Keratinocyte (primary cell): ENCODE measurements around the gene GALNS. TPM values are rescaled to one million over a fixed set of nuclear protein-coding genes. Genes with fewer than 3 reads are reported as not detected.

Experiments
- DNase-seq: peaks from one replicate; pipeline ENCODE4 v3.0.0-alpha.2; 2011; ENCODE audit warnings: low read depth, missing footprints, low spot score
- FAIRE-seq: peaks from 2 replicates; lab custom pipeline; 2011; peaks lifted over from hg19 to GRCh38; lab: Jason Lieb, UNC
- H2AFZ ChIP-seq: 2 replicates; pipeline ENCODE4 v1.6.0; 2012; ENCODE audit warnings: low read length, control low read depth, inconsistent platforms; ENCODE audit not compliant: control insufficient read depth
- H3K27ac ChIP-seq: 2 replicates; pipeline ENCODE4 v1.5.1; 2011; ENCODE audit warnings: low read length; ENCODE audit not compliant: control insufficient read depth, insufficient read depth
- H3K27me3 ChIP-seq: 3 replicates; pipeline ENCODE4 v1.6.0; 2011; ENCODE audit warnings: low read length; ENCODE audit not compliant: control insufficient read depth, insufficient read depth; ENCODE audit errors: extremely low read depth
- H3K36me3 ChIP-seq, 2 experiments: 2 replicates in 1 of 2; 3 replicates in 1 of 2; pipeline ENCODE4 v1.5.1; 2011; ENCODE audit warnings: low read length in 2 of 2, mild to moderate bottlenecking in 1 of 2; ENCODE audit not compliant: control insufficient read depth in 2 of 2, insufficient read depth in 2 of 2; ENCODE audit errors: extremely low read depth in 1 of 2
- H3K4me1 ChIP-seq: 3 replicates; pipeline ENCODE4 v1.5.1; 2011; ENCODE audit warnings: low read length; ENCODE audit not compliant: control insufficient read depth, insufficient read depth; ENCODE audit errors: extremely low read depth
- H3K4me2 ChIP-seq: 3 replicates; pipeline ENCODE4 v1.6.0; 2011; ENCODE audit warnings: low read depth, low read length; ENCODE audit not compliant: control insufficient read depth, insufficient read depth; ENCODE audit errors: extremely low read depth
- H3K4me3 ChIP-seq, 3 experiments: fragments of 200-600 bp in 1 of 3; sonication (generic) in 1 of 3; 2 replicates in 2 of 3; 3 replicates in 1 of 3; pipeline ENCODE4 v1.5.1; 2011 to 2016; ENCODE audit warnings: low read length in 3 of 3, mild to moderate bottlenecking in 3 of 3, control low read depth in 2 of 3, inconsistent platforms in 1 of 3, low read depth in 1 of 3, mixed read lengths in 1 of 3, mixed run types in 1 of 3, moderate library complexity in 1 of 3; ENCODE audit not compliant: control insufficient read depth in 2 of 3, insufficient read depth in 2 of 3; ENCODE audit errors: extremely low read depth in 1 of 3
- H3K79me2 ChIP-seq: 2 replicates; pipeline ENCODE4 v1.6.0; 2012; ENCODE audit warnings: low read length; ENCODE audit not compliant: control insufficient read depth, insufficient read depth
- H3K9ac ChIP-seq: 3 replicates; pipeline ENCODE4 v1.6.0; 2011; ENCODE audit warnings: low read length; ENCODE audit not compliant: control insufficient read depth, insufficient read depth; ENCODE audit errors: extremely low read depth
- H3K9me1 ChIP-seq: 3 replicates; pipeline ENCODE4 v1.6.0; 2011; ENCODE audit warnings: low read length; ENCODE audit not compliant: control insufficient read depth, insufficient read depth; ENCODE audit errors: extremely low read depth
- H3K9me3 ChIP-seq: 2 replicates; pipeline ENCODE4 v1.5.1; 2012; ENCODE audit warnings: low read depth, low read length; ENCODE audit not compliant: control insufficient read depth
- H4K20me1 ChIP-seq: 3 replicates; pipeline ENCODE4 v1.6.0; 2011; ENCODE audit warnings: low read length; ENCODE audit not compliant: control insufficient read depth, insufficient read depth; ENCODE audit errors: extremely low read depth
- CTCF ChIP-seq, 3 experiments: IDR thresholded peaks in 1 of 3; conservative IDR thresholded peaks in 1 of 3; optimal IDR thresholded peaks in 1 of 3; 2 replicates in 2 of 3; 3 replicates in 1 of 3; pipeline versions ENCODE3 to v1.5.1; 2011; ENCODE audit warnings: low read length in 3 of 3, mild to moderate bottlenecking in 3 of 3, moderate library complexity in 2 of 3, control low read depth in 1 of 3, inconsistent platforms in 1 of 3; ENCODE audit not compliant: insufficient read depth in 2 of 3; ENCODE audit errors: extremely low read depth in 1 of 3
- EZH2 ChIP-seq: IDR thresholded peaks from one replicate; pipeline ENCODE4 v1.6.1; 2012; ENCODE audit warnings: inconsistent platforms, mild to moderate bottlenecking, low read length, moderate library complexity
- dilution Hi-C: fragments of 300-500 bp; cut with MboI; formaldehyde crosslinking; loops from one replicate; pipeline ENCODE4 v1.7.0; 2020; ENCODE audit warnings: low sequenced_read_pairs; ENCODE audit not compliant: extremely low pct_ligation_motif_present
- polyA plus RNA-seq, 5 experiments: library from polyadenylated mRNA; depleted of rRNA in 3 of 5; stranded (reverse) in 3 of 5; stranded (forward) in 1 of 5; unstranded in 1 of 5; fragments of >200 nt; gene quantifications; 1 replicate in 1 of 5; 2 replicates in 3 of 5; 3 replicates in 1 of 5; pipeline versions ENCODE4 v1.2.1 to v1.2.3, GENCODE V29; 2011 to 2012; ENCODE audit warnings: missing spikeins in 2 of 5, low read depth in 1 of 5, low replicate concordance in 1 of 5

The GALNS gene
- polyA plus RNA-seq, 1 donor (not counting 4 experiments of a cell fraction or from before 2014, with no cell fraction given): 8.3 TPM

GRCh38 chr16:88836791-88837190, 20.0 kb downstream of the GALNS start:
- H3K4me2 ChIP-seq: no peak overlapping the region
- dilution Hi-C loops: no loop called here
- H3K79me2 ChIP-seq: no peaks in the 10 kb centered on the region
- DNase-seq (no peak), FAIRE-seq (no peak)
- H3K9me3 ChIP-seq: no peaks in the 10 kb centered on the region
- no peaks in the 10 kb centered on the region for H3K27me3 ChIP-seq
- no peak overlapping the region for H3K4me3 ChIP-seq
- no peaks in the 10 kb centered on the region for H4K20me1 ChIP-seq
- no peaks in the 10 kb centered on the region for H3K9me1 ChIP-seq
- H2AFZ ChIP-seq: no peak overlapping the region
- H3K36me3 ChIP-seq: peaks cover 0 to 21% of the 10 kb centered on the region in 2 experiments
- TF ChIP-seq EZH2: no peak
- TF ChIP-seq CTCF (optimal IDR thresholded peaks at IDR 0.05 in 1 of 3, IDR thresholded peaks at IDR 0.05 in 1 of 3, conservative IDR thresholded peaks at IDR 0.05 in 1 of 3; ENCODE audit: extremely low read depth in 1 of 3, insufficient read depth in 2 of 3, low read length in 3 of 3): no peak
- H3K9ac ChIP-seq: no peak overlapping the region
- no peaks in the 10 kb centered on the region for H3K4me1 ChIP-seq
- H3K27ac ChIP-seq: no peak overlapping the region

GRCh38 chr16:88835818-88836217, 20.9 kb downstream of the GALNS start:
- TF ChIP-seq CTCF (optimal IDR thresholded peaks at IDR 0.05 in 1 of 3, IDR thresholded peaks at IDR 0.05 in 1 of 3, conservative IDR thresholded peaks at IDR 0.05 in 1 of 3; ENCODE audit: extremely low read depth in 1 of 3, insufficient read depth in 2 of 3, low read length in 3 of 3) (no peak), EZH2 (no peak)
- Histone ChIP-seq H3K9ac (no peak overlapping the region), H3K27me3 (no peaks in the 10 kb centered on the region), H2AFZ (no peak overlapping the region), H3K79me2 (no peaks in the 10 kb centered on the region), H4K20me1 (no peaks in the 10 kb centered on the region), H3K4me2 (no peak overlapping the region), H3K4me1 (no peaks in the 10 kb centered on the region), H3K36me3 (peaks cover 0 to 20% of the 10 kb centered on the region in 2 experiments), H3K9me3 (no peaks in the 10 kb centered on the region), H3K27ac (no peak overlapping the region), H3K4me3 (no peak overlapping the region), H3K9me1 (no peaks in the 10 kb centered on the region)
- dilution Hi-C loops: no loop called here
- DNase-seq (no peak), FAIRE-seq (no peak)
